Measurements from ENCODE around the gene NEDD4L.

- TF ChIP-seq JUNB (IDR thresholded peaks at IDR 0.05; ENCODE audit: unreplicated experiment) (no peak), CTCF (conservative IDR thresholded peaks at IDR 0.05; ENCODE audit: low read depth in 2 of 2) (no peak), ETS1 (IDR thresholded peaks at IDR 0.05) (no peak), EZH2 (IDR thresholded peaks at IDR 0.05; ENCODE audit: low read depth, unreplicated experiment) (no peak), EZH2phosphoT487 (IDR thresholded peaks at IDR 0.05; ENCODE audit: unreplicated experiment) (no peak), NANOG (IDR thresholded peaks at IDR 0.05; ENCODE audit: borderline replicate concordance) (no peak), POLR2AphosphoS5 (IDR thresholded peaks at IDR 0.05; ENCODE audit: low read depth) (no peak), ZNF331 (CRISPR knock-in tag; IDR thresholded peaks at IDR 0.05; ENCODE audit: low read depth) (no peak), REST (IDR thresholded peaks at IDR 0.05; ENCODE audit: unreplicated experiment) (no peak), CREB1 (CRISPR knock-in tag; IDR thresholded peaks at IDR 0.05; ENCODE audit: low read depth) (no peak), ZNF114 (CRISPR knock-in tag; IDR thresholded peaks at IDR 0.05) (no peak), STAT1 (IDR thresholded peaks at IDR 0.05; ENCODE audit: unreplicated experiment) (no peak), ZNF462 (CRISPR knock-in tag; IDR thresholded peaks at IDR 0.05) (no peak)
Observed at GRCh38 chr18:58449464-58449863, 405.4 kb downstream of the NEDD4L start.
